ENCODE data around the gene STARD3NL. TPM values are rescaled to one million over a fixed set of nuclear protein-coding genes. Genes with fewer than 3 reads are reported as not detected.
"Not testable (repeated sequence)": the region's sequence is repeated elsewhere in the genome, so short reads cannot be mapped to it uniquely, and the experiment has no call there.

The STARD3NL gene
- total RNA-seq, 2 donors from 2014 or later: 25.4 to 25.5 TPM

DNA sequence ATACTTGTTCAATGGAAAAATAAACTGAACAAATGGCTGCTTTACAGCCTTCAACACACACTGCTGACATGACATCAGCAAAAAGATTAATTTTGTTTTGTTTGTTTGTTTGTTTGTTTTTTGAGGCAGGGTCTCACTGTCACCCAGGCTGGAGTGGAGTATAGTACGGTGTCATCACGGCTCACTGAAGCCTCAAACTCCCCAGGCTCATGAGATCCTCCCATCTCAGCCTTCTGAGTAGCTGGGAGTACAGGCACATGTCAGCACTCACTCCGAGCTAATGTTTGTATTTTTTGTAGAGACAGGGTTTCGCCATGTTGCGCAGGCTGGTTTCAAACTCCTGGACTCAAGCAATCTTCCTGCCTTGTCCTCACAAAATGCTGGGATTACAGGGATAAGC is 84.5 kb downstream of the STARD3NL start:
- Histone ChIP-seq H3K9me3 (no peaks in the 10 kb centered on the region), H3K27me3 (no peaks in the 10 kb centered on the region), H3K27ac (no peak overlapping the region), H3K4me3 (no peak overlapping the region), H3K36me3 (no peaks in the 10 kb centered on the region), H3K4me1 (no peaks in the 10 kb centered on the region), H3K9ac (ENCODE audit: low read depth in 2 of 2, low read length in 2 of 2) (no peak overlapping the region)
- TF ChIP-seq, protein P1, sequence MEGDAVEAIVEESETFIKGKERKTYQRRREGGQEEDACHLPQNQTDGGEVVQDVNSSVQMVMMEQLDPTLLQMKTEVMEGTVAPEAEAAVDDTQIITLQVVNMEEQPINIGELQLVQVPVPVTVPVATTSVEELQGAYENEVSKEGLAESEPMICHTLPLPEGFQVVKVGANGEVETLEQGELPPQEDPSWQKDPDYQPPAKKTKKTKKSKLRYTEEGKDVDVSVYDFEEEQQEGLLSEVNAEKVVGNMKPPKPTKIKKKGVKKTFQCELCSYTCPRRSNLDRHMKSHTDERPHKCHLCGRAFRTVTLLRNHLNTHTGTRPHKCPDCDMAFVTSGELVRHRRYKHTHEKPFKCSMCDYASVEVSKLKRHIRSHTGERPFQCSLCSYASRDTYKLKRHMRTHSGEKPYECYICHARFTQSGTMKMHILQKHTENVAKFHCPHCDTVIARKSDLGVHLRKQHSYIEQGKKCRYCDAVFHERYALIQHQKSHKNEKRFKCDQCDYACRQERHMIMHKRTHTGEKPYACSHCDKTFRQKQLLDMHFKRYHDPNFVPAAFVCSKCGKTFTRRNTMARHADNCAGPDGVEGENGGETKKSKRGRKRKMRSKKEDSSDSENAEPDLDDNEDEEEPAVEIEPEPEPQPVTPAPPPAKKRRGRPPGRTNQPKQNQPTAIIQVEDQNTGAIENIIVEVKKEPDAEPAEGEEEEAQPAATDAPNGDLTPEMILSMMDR (IDR thresholded peaks at IDR 0.05): no peak
- DNase-seq: no peak
- intact Hi-C loops (cut with DNase I): no loop called here

GRCh38 chr7:38263274-38263673 is 85.2 kb downstream of the STARD3NL start:
- H3K4me3 ChIP-seq; intact Hi-C loops (cut with DNase I); H3K27me3 ChIP-seq; H3K36me3 ChIP-seq; H3K9ac ChIP-seq (ENCODE audit: low read depth in 2 of 2, low read length in 2 of 2); DNase-seq; H3K9me3 ChIP-seq; H3K27ac ChIP-seq; H3K4me1 ChIP-seq: not testable (repeated sequence)

- H3K36me3 ChIP-seq; H3K4me3 ChIP-seq; H3K9ac ChIP-seq (ENCODE audit: low read depth in 2 of 2, low read length in 2 of 2); H3K27ac ChIP-seq; H3K4me1 ChIP-seq; intact Hi-C loops (cut with DNase I); H3K9me3 ChIP-seq; DNase-seq; H3K27me3 ChIP-seq: not testable (repeated sequence)
Observed at GRCh38 chr7:38264602-38265001, 86.6 kb downstream of the STARD3NL start.

DNA sequence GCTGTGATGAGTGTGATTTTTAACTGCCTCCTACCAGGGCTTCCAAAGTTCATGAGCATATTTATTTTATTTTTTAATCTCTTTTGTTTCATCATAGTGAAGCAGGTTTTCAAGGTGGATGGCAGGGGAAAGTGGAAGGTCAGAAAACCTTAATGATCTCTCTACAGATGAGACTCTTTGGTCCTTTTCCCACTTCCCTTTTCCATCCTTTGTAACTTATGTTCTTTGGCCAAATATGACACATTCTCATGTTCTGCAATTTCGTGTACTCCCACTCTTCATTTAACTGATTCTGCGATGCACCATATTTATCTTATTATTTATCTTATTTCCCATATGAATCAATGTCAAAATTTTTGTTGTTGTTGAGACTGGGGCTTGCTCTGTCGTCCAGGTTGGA is 87.9 kb downstream of the STARD3NL start:
- DNase-seq; H3K27ac ChIP-seq; intact Hi-C loops (cut with DNase I); H3K9me3 ChIP-seq; H3K9ac ChIP-seq (ENCODE audit: low read depth in 2 of 2, low read length in 2 of 2); H3K4me1 ChIP-seq; H3K4me3 ChIP-seq; H3K27me3 ChIP-seq; H3K36me3 ChIP-seq: not testable (repeated sequence)

DNA sequence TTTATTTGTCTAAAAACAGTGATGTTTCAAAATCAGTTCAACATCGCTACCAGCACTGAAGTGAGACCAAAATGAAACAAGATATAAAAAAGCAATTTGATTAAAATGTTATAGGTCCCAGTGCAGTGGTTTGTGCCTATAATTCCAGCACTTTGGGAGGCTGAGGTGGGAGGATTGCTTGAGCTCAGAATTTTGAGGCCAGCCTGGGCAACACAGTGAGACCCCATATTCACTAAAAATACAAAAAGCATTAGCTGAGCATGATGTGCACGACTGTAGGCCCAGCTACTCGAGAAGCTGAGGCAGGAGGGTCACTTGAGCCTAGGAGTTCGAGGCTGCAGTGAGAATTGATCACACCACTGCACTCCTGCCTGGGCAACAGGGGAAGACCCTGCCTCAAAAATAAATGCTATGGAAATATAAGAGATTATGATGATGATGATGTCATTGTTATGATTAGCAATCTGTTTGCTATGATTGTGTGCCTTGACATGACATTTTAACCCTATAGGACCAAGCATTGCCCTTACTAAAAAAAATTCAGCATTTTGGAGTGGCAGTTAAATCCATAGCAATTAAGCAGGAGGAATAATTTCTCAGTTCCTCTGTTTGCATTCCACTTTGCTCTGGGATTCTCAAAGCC is 91.8 kb downstream of the STARD3NL start:
- H3K27me3 ChIP-seq; H3K4me1 ChIP-seq; DNase-seq; H3K27ac ChIP-seq; H3K9me3 ChIP-seq; H3K36me3 ChIP-seq; H3K9ac ChIP-seq (ENCODE audit: low read depth in 2 of 2, low read length in 2 of 2); H3K4me3 ChIP-seq; intact Hi-C loops (cut with DNase I): not testable (repeated sequence)

DNA sequence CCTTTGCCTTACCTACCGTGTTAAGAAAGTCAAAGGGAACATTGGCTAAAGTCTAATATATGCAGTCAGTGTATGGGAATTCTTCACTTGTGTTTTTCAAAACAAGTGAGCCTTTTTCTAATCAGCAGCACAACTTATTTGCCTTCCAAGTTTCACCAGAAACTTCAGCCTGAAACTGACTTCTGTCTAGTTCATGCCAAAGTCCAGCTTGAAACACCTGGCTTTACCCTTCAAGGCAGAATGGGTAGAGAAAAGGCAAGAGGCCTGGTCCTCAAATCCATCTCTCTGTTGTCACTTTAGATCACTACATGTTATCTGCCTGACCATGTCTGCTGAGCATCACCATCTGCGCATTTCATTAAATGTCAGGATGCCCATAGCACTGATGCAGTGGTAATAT is 92.4 kb downstream of the STARD3NL start:
- H3K36me3 ChIP-seq; DNase-seq; H3K27me3 ChIP-seq; H3K27ac ChIP-seq; intact Hi-C loops (cut with DNase I); H3K9ac ChIP-seq (ENCODE audit: low read depth in 2 of 2, low read length in 2 of 2); H3K9me3 ChIP-seq; H3K4me1 ChIP-seq; H3K4me3 ChIP-seq: not testable (repeated sequence)

GRCh38 chr7:38273286-38273995 is 95.4 kb downstream of the STARD3NL start, which contains the start of gene TARP:
Gene TARP, minus strand, starts transcription at chr7:38273636.
- DNase-seq: no peak

More at GRCh38 chr7:38273286-38273995, 95.4 kb downstream of the STARD3NL start, which contains the start of gene TARP:
- H3K9ac ChIP-seq (ENCODE audit: low read depth in 2 of 2, low read length in 2 of 2): no peak within 1 kb of the TSS
- no peaks in the 10 kb centered on the region for H3K27me3 ChIP-seq
- H3K36me3 ChIP-seq: no peaks in the 10 kb centered on the region
- intact Hi-C loops (cut with DNase I): no loop called here
- H3K9me3 ChIP-seq: no peaks in the 10 kb centered on the region
- H3K4me1 ChIP-seq: no peaks in the 10 kb centered on the region
- H3K27ac ChIP-seq: no peak within 1 kb of the TSS
- no peak within 1 kb of the TSS for H3K4me3 ChIP-seq
- TF ChIP-seq, protein P1 (IDR thresholded peaks at IDR 0.05): no peak
